GM12878 (cell line): ENCODE results near the gene DKKL1. TPM values are rescaled to one million over a fixed set of nuclear protein-coding genes. Genes with fewer than 3 reads are reported as not detected.
A peak's percentile ranks its signal among the peaks of the same experiment; 100 is the strongest.

Source experiments
- ATAC-seq: fragments of 200-7000 bp; cut with Tn5 transposase; 3 replicates; pipeline ENCODE4 v1.9.1; 2020; ENCODE audit warnings: mild to moderate bottlenecking, moderate library complexity
- BruUV-seq: library from RNA; stranded (reverse); fragments of 400-500 nt; replicated peaks from 2 replicates; lab custom pipeline; 2021; lab: Mats Ljungman, UMichigan
- CTCF ChIA-PET: fragments of 300-600 bp; sonication (Branson Sonifier 250); formaldehyde crosslinking; extraction: SDS; loops from one replicate; lab custom pipeline; 2021; ENCODE audit warnings: inconsistent platforms; lab: Yijun Ruan, JAX
- POLR2A ChIA-PET: fragments of 350-600 bp; formaldehyde crosslinking; extraction: SDS; loops from one replicate; lab custom pipeline; 2021; ENCODE audit warnings: inconsistent platforms; lab: Charles Lee
- RAD21 ChIA-PET: fragments of 300-600 bp; sonication (Branson Sonifier 250); formaldehyde crosslinking; loops from one replicate; lab custom pipeline; 2023; ENCODE audit warnings: antibody characterized with exemption; ENCODE audit not compliant: unreplicated experiment; lab: Charles Lee
- SMC1A ChIA-PET: fragments of 300-600 bp; sonication (Branson Sonifier 250); formaldehyde crosslinking; loops from one replicate; lab custom pipeline; 2023; ENCODE audit not compliant: unreplicated experiment, uncharacterized antibody; lab: Charles Lee
- DNase-seq: peaks from one replicate; pipeline ENCODE4 v3.0.0-alpha.2; 2011; ENCODE audit warnings: low read depth, low spot score
- FAIRE-seq: peaks from 3 replicates; lab custom pipeline; 2011; peaks lifted over from hg19 to GRCh38; lab: Jason Lieb, UNC
- H2AFZ ChIP-seq: 2 replicates; pipeline ENCODE4 v1.6.0; 2011; ENCODE audit warnings: low read depth, low read length, control low read depth; ENCODE audit not compliant: control insufficient read depth
- H3K27ac ChIP-seq: 2 replicates; pipeline ENCODE4 v1.5.1; 2011; ENCODE audit warnings: control low read depth; ENCODE audit not compliant: control insufficient read depth, insufficient read depth
- H3K27me3 ChIP-seq, 2 experiments: replicated peaks in 1 of 2; 2 replicates each; pipeline versions ENCODE4 v1.6.0 to v1.6.1; 2011; ENCODE audit warnings: low read length in 1 of 2; ENCODE audit not compliant: control insufficient read depth in 2 of 2, insufficient read depth in 2 of 2
- H3K36me3 ChIP-seq, 2 experiments: 2 replicates each; pipeline ENCODE4 v1.5.1; 2011; ENCODE audit warnings: low read length in 1 of 2; ENCODE audit not compliant: control insufficient read depth in 2 of 2, insufficient read depth in 2 of 2
- H3K4me1 ChIP-seq: 2 replicates; pipeline ENCODE4 v1.6.1; 2011; ENCODE audit warnings: mild to moderate bottlenecking, low read length, moderate library complexity, mixed read lengths; ENCODE audit not compliant: control insufficient read depth, insufficient read depth
- H3K4me2 ChIP-seq: 2 replicates; pipeline ENCODE4 v1.6.0; 2011; ENCODE audit warnings: control low read depth; ENCODE audit not compliant: control insufficient read depth, insufficient read depth
- H3K4me3 ChIP-seq: fragments of 200-600 bp; sonication (generic); 2 replicates; pipeline ENCODE4 v1.5.1; 2016
- H3K79me2 ChIP-seq: 2 replicates; pipeline ENCODE4 v1.6.0; 2011; ENCODE audit warnings: low read length; ENCODE audit not compliant: control insufficient read depth, insufficient read depth
- H3K9ac ChIP-seq: 2 replicates; pipeline ENCODE4 v1.8.0; 2011; ENCODE audit warnings: low read length, control low read depth, mixed read lengths; ENCODE audit not compliant: control insufficient read depth, insufficient read depth
- H3K9me3 ChIP-seq: replicated peaks from 3 replicates; pipeline ENCODE4 v1.5.1; 2011; ENCODE audit warnings: mild to moderate bottlenecking, low read length; ENCODE audit not compliant: control insufficient read depth, insufficient read depth
- H4K20me1 ChIP-seq: 2 replicates; pipeline ENCODE4 v1.6.0; 2011; ENCODE audit not compliant: control insufficient read depth, insufficient read depth
- CEBPB ChIP-seq, 2 experiments: fragments of 150-350 bp in 1 of 2; IDR thresholded peaks; 2 replicates each; pipeline ENCODE4 v1.6.1; 2012 to 2014; ENCODE audit warnings: low read depth in 2 of 2, low read length in 2 of 2, borderline replicate concordance in 1 of 2, inconsistent platforms in 1 of 2
- CUX1 ChIP-seq: IDR thresholded peaks from 2 replicates; pipeline ENCODE4 v1.6.1; 2012; ENCODE audit warnings: improper control_type of control experiment, low read depth, low read length; ENCODE audit not compliant: insufficient replicate concordance
- WGBS: methylation state at CpG from one replicate; pipeline ENCODE4 v1.1.6; 2016; ENCODE audit warnings: low lambda C conversion rate; ENCODE audit not compliant: insufficient replicate concordance, insufficient coverage; ENCODE audit errors: missing lambda C conversion rate; 5-methylcytosine and 5-hydroxymethylcytosine counted together
- in situ Hi-C: fragments of 300-500 bp; cut with MboI; formaldehyde crosslinking; loops from 9 replicates; pipeline ENCODE4 v1.14.3; 2018; ENCODE audit warnings: mixed read lengths
- intact Hi-C: fragments of 100-400 bp; cut with micrococcal nuclease; formaldehyde crosslinking; loops from one replicate; pipeline ENCODE4 v1.14.2; 2022; ENCODE audit not compliant: unreplicated experiment
- polyA plus RNA-seq, 11 experiments: library from polyadenylated mRNA; depleted of rRNA in 4 of 11; unstranded in 6 of 11; stranded (reverse) in 5 of 11; fragments of >200 nt; fragmentation: Nextera tagmentation in 4 of 11; fragmentation: Illumina TruSeq in 1 of 11; extraction: Ambion mirVana in 4 of 11; extraction: Trizol in 1 of 11; gene quantifications; 1 replicate in 1 of 11; 2 replicates in 10 of 11; pipeline versions ENCODE4 v1.2.1 to v1.2.3, GENCODE V29; 2011 to 2016; ENCODE audit warnings: inconsistent platforms in 2 of 11, missing spikeins in 2 of 11, low read depth in 1 of 11
- total RNA-seq, 4 experiments: library from RNA; depleted of rRNA in 3 of 4; stranded (reverse); fragments of >200 nt in 3 of 4; fragmentation: Illumina TruSeq in 1 of 4; extraction: Trizol in 1 of 4; gene quantifications; 2 replicates each; pipeline versions ENCODE4 v1.2.1 to v1.2.3, GENCODE V29; 2013 to 2021
- TF ChIP-seq, protein P1 (sequence below): fragments of 450-650 bp; IDR thresholded peaks from 2 replicates; pipeline ENCODE4 v1.6.1; 2016; ENCODE audit warnings: mild to moderate bottlenecking, moderate library complexity, borderline replicate concordance

Gene DKKL1
- total and polyA plus RNA-seq, 10 of the 15 experiments (the other 5 are each of a cell fraction or from before 2014, with no cell fraction given), result not detected

- Histone ChIP-seq H3K27ac (no peak overlapping the region), H2AFZ (no peak overlapping the region; the same call in 1 of the 2 replicates), H3K4me2 (no peak overlapping the region; the same call in 1 of the 2 replicates), H3K9me3 (no peaks in the 10 kb centered on the region; the same call in 2 of the 3 replicates), H4K20me1 (no peaks in the 10 kb centered on the region), H3K79me2 (no peaks in the 10 kb centered on the region), H3K4me1 (peaks cover 7% of the 10 kb centered on the region), H3K4me3 (0 out of 2 replicates have a peak overlapping the region, but pooled peaks have one; percentile 1), H3K9ac (no peak overlapping the region), H3K36me3 (no peaks in the 10 kb centered on the region), H3K27me3 (peaks cover 12 to 15% of the 10 kb centered on the region in 2 experiments; a peak in 3 of 4 replicates)
- ChIA-PET CTCF (no interaction called here), RAD21 (interaction anchor here (0.9 kb wide), 1 partner anchor 11 kb away, joined by 3 read pairs; no protein-coding TSS in a partner anchor), SMC1A (no interaction called here), POLR2A (no interaction called here)
- no peak for DNase-seq
- no peak for FAIRE-seq
- ATAC-seq, result no peak
- 3% methylated on average over 13 of the region's 14 CpGs for WGBS
- intact Hi-C loops, result no loop called here
- BruUV-seq, result no TSS peak
- in situ Hi-C loops, result no loop called here
- TF ChIP-seq CUX1 (no peak), CEBPB (IDR thresholded peaks at IDR 0.05; ENCODE audit: borderline replicate concordance in 1 of 2, low read depth in 2 of 2, low read length in 2 of 2) (no peak)
- TF ChIP-seq, protein P1, sequence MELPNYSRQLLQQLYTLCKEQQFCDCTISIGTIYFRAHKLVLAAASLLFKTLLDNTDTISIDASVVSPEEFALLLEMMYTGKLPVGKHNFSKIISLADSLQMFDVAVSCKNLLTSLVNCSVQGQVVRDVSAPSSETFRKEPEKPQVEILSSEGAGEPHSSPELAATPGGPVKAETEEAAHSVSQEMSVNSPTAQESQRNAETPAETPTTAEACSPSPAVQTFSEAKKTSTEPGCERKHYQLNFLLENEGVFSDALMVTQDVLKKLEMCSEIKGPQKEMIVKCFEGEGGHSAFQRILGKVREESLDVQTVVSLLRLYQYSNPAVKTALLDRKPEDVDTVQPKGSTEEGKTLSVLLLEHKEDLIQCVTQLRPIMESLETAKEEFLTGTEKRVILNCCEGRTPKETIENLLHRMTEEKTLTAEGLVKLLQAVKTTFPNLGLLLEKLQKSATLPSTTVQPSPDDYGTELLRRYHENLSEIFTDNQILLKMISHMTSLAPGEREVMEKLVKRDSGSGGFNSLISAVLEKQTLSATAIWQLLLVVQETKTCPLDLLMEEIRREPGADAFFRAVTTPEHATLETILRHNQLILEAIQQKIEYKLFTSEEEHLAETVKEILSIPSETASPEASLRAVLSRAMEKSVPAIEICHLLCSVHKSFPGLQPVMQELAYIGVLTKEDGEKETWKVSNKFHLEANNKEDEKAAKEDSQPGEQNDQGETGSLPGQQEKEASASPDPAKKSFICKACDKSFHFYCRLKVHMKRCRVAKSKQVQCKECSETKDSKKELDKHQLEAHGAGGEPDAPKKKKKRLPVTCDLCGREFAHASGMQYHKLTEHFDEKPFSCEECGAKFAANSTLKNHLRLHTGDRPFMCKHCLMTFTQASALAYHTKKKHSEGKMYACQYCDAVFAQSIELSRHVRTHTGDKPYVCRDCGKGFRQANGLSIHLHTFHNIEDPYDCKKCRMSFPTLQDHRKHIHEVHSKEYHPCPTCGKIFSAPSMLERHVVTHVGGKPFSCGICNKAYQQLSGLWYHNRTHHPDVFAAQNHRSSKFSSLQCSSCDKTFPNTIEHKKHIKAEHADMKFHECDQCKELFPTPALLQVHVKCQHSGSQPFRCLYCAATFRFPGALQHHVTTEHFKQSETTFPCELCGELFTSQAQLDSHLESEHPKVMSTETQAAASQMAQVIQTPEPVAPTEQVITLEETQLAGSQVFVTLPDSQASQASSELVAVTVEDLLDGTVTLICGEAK, result no peak
Measured at GRCh38 chr19:49362929-49363267, 779 bp upstream of the DKKL1 start.
